Keratinocyte (primary cell): ENCODE data around the gene SAFB.

ENCODE experiments used
- EZH2 ChIP-seq: IDR thresholded peaks from one replicate; pipeline ENCODE4 v1.6.1; 2012; ENCODE audit warnings: inconsistent platforms, mild to moderate bottlenecking, low read length, moderate library complexity
- TF ChIP-seq, protein P1 (sequence below), 3 experiments: IDR thresholded peaks in 1 of 3; conservative IDR thresholded peaks in 1 of 3; optimal IDR thresholded peaks in 1 of 3; 2 replicates in 2 of 3; 3 replicates in 1 of 3; pipeline versions ENCODE3 to v1.5.1; 2011; ENCODE audit warnings: low read length in 3 of 3, mild to moderate bottlenecking in 3 of 3, moderate library complexity in 2 of 3, control low read depth in 1 of 3, inconsistent platforms in 1 of 3; ENCODE audit not compliant: insufficient read depth in 2 of 3; ENCODE audit errors: extremely low read depth in 1 of 3

- TF ChIP-seq, protein P1, sequence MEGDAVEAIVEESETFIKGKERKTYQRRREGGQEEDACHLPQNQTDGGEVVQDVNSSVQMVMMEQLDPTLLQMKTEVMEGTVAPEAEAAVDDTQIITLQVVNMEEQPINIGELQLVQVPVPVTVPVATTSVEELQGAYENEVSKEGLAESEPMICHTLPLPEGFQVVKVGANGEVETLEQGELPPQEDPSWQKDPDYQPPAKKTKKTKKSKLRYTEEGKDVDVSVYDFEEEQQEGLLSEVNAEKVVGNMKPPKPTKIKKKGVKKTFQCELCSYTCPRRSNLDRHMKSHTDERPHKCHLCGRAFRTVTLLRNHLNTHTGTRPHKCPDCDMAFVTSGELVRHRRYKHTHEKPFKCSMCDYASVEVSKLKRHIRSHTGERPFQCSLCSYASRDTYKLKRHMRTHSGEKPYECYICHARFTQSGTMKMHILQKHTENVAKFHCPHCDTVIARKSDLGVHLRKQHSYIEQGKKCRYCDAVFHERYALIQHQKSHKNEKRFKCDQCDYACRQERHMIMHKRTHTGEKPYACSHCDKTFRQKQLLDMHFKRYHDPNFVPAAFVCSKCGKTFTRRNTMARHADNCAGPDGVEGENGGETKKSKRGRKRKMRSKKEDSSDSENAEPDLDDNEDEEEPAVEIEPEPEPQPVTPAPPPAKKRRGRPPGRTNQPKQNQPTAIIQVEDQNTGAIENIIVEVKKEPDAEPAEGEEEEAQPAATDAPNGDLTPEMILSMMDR (optimal IDR thresholded peaks at IDR 0.05 in 1 of 3, IDR thresholded peaks at IDR 0.05 in 1 of 3, conservative IDR thresholded peaks at IDR 0.05 in 1 of 3; ENCODE audit: extremely low read depth in 1 of 3, insufficient read depth in 2 of 3, low read length in 3 of 3) = no peak
- no peak for TF ChIP-seq EZH2
These were observed 2.8 kb downstream of the SAFB start for GRCh38 chr19:5625641-5626040.
